K562 (cell line): ENCODE results near the gene PITPNB. TPM values are rescaled to one million over a fixed set of nuclear protein-coding genes. Genes with fewer than 3 reads are reported as not detected.

Experiments
- ATAC-seq: fragments of 200-7000 bp; cut with Tn5 transposase; 3 replicates; pipeline ENCODE4 v1.9.1; 2020; ENCODE audit warnings: moderate library complexity
- BruUV-seq: library from RNA; stranded (reverse); fragments of 400-500 nt; replicated peaks from 2 replicates; lab custom pipeline; 2021; lab: Mats Ljungman, UMichigan
- CTCF ChIA-PET: fragments of 300-600 bp; formaldehyde crosslinking; extraction: SDS; loops from one replicate; lab custom pipeline; 2021; ENCODE audit warnings: low intra/inter-chr PET ratio; lab: Yijun Ruan, JAX
- POLR2A ChIA-PET: fragments of 300-600, 350-650 bp; sonication (Branson Sonifier 250); formaldehyde crosslinking; extraction: SDS; loops from one replicate; lab custom pipeline; 2021; ENCODE audit warnings: antibody characterized with exemption, inconsistent platforms; lab: Yijun Ruan, JAX
- DNase-seq, 4 experiments: peaks; one replicate each; pipeline versions ENCODE4 v3.0.0 to v3.0.0-alpha.2; 2011 to 2018; ENCODE audit warnings: low spot score in 3 of 4, mixed read lengths in 3 of 4; ENCODE audit errors: extremely low read depth in 1 of 4
- FAIRE-seq: peaks from 2 replicates; lab custom pipeline; 2011; peaks lifted over from hg19 to GRCh38; lab: Jason Lieb, UNC
- H2AFZ ChIP-seq: 2 replicates; pipeline ENCODE4 v1.6.0; 2011; ENCODE audit warnings: low read depth, low read length, control low read depth, inconsistent platforms
- H3K27ac ChIP-seq: fragments of 200-600 bp; 3 replicates; pipeline ENCODE4 v1.8.0; 2011; ENCODE audit warnings: low read depth, mild to moderate bottlenecking, control low read depth, inconsistent platforms, low read length, moderate library complexity, mixed read lengths; ENCODE audit errors: extremely low read depth
- H3K27me3 ChIP-seq, 2 experiments: fragments of 300-600 bp in 1 of 2; 2 replicates in 1 of 2; 3 replicates in 1 of 2; pipeline versions ENCODE4 v1.6.0 to v1.8.0; 2011; ENCODE audit warnings: inconsistent platforms in 2 of 2, low read length in 2 of 2, mild to moderate bottlenecking in 1 of 2, mixed read lengths in 1 of 2, moderate library complexity in 1 of 2; ENCODE audit not compliant: control insufficient read depth in 2 of 2, insufficient read depth in 2 of 2
- H3K36me3 ChIP-seq: fragments of 300-600 bp; 3 replicates; pipeline ENCODE4 v1.8.0; 2011; ENCODE audit warnings: mild to moderate bottlenecking, low read length, inconsistent platforms; ENCODE audit not compliant: control insufficient read depth, insufficient read depth
- H3K4me1 ChIP-seq, 2 experiments: fragments of 200-600 bp in 1 of 2; replicated peaks in 1 of 2; 2 replicates in 1 of 2; 3 replicates in 1 of 2; pipeline versions ENCODE4 v1.5.1 to v1.8.0; 2011; ENCODE audit warnings: inconsistent platforms in 2 of 2, low read length in 2 of 2, mild to moderate bottlenecking in 1 of 2, mixed read lengths in 1 of 2, moderate library complexity in 1 of 2; ENCODE audit not compliant: control insufficient read depth in 2 of 2, insufficient read depth in 2 of 2
- H3K4me2 ChIP-seq: 2 replicates; pipeline ENCODE4 v1.6.1; 2011; ENCODE audit warnings: low read length, control low read depth, inconsistent platforms, mixed read lengths; ENCODE audit not compliant: insufficient read depth
- H3K4me3 ChIP-seq: fragments of 200-600 bp; sonication (generic), shearing (Covaris generic); 2 replicates; pipeline ENCODE4 v1.5.1; 2016; ENCODE audit warnings: control low read depth, inconsistent platforms
- H3K79me2 ChIP-seq: fragments of 200-600 bp; 3 replicates; pipeline ENCODE4 v1.8.0; 2011; ENCODE audit warnings: low read length, inconsistent platforms; ENCODE audit not compliant: control insufficient read depth, insufficient read depth
- H3K9ac ChIP-seq, 2 experiments: 2 replicates each; pipeline versions ENCODE4 v1.6.0 to v1.6.1; 2011; ENCODE audit warnings: low read depth in 2 of 2, low read length in 2 of 2, control low read depth in 1 of 2, inconsistent platforms in 1 of 2, mild to moderate bottlenecking in 1 of 2, mixed read lengths in 1 of 2; ENCODE audit not compliant: insufficient read depth in 1 of 2
- H3K9me1 ChIP-seq: one replicate; pipeline ENCODE4 v1.6.0; 2011; ENCODE audit warnings: inconsistent platforms, mild to moderate bottlenecking, low read length, moderate library complexity; ENCODE audit not compliant: control insufficient read depth, insufficient read depth
- H3K9me3 ChIP-seq: replicated peaks from 2 replicates; pipeline ENCODE4 v1.5.1; 2011; ENCODE audit warnings: low read depth, low read length, inconsistent platforms; ENCODE audit not compliant: control insufficient read depth, insufficient read depth
- H4K20me1 ChIP-seq: replicated peaks from 2 replicates; pipeline ENCODE4 v1.6.1; 2011; ENCODE audit warnings: low read length, inconsistent platforms, mixed read lengths; ENCODE audit not compliant: control insufficient read depth, insufficient read depth
- ARID1B ChIP-seq: fragments of 450-650 bp; IDR thresholded peaks from 2 replicates; pipeline ENCODE4 v1.6.1; 2016; ENCODE audit warnings: antibody characterized with exemption, mild to moderate bottlenecking, inconsistent platforms
- EP300 ChIP-seq: IDR thresholded peaks from 2 replicates; pipeline ENCODE4 v1.6.1; 2012; ENCODE audit warnings: low read length, improper control_type of control experiment
- FOXJ3 ChIP-seq: sonication (generic); formaldehyde crosslinking; IDR thresholded peaks from 2 replicates; pipeline ENCODE4 v1.4.0; 2020; ENCODE audit warnings: mild to moderate bottlenecking, missing genetic modification reagents
- MTF1 ChIP-seq: fragments of 250-450 bp; sonication (Bioruptor Pico); IDR thresholded peaks from 2 replicates; pipeline ENCODE4 v1.9.0; 2021; ENCODE audit warnings: moderate library complexity, mild to moderate bottlenecking, inconsistent platforms, borderline replicate concordance
- NFRKB ChIP-seq: fragments of 450-650 bp; IDR thresholded peaks from 2 replicates; pipeline ENCODE4 v1.6.1; 2016; ENCODE audit warnings: low read depth
- PPARD ChIP-seq: fragments of 250-450 bp; sonication (Bioruptor Pico); IDR thresholded peaks from 2 replicates; pipeline ENCODE4 v1.8.0; 2022; ENCODE audit warnings: inconsistent platforms, mild to moderate bottlenecking, moderate library complexity
- RBFOX2 ChIP-seq: fragments of 200-400 bp; formaldehyde crosslinking; IDR thresholded peaks from 2 replicates; pipeline ENCODE4 v1.6.1; 2017; ENCODE audit warnings: low read depth, mild to moderate bottlenecking, low read length, moderate library complexity
- TAF7 ChIP-seq: fragments of 450-650 bp; IDR thresholded peaks from 2 replicates; pipeline ENCODE4 v1.6.1; 2016; ENCODE audit warnings: missing genetic modification characterization, missing compliant biosample characterization
- TEAD4 ChIP-seq, 2 experiments: sonication (generic) in 1 of 2; formaldehyde crosslinking in 1 of 2; IDR thresholded peaks; 2 replicates each; pipeline versions ENCODE4 v1.6.1 to v1.8.0; 2012 to 2022; ENCODE audit warnings: borderline replicate concordance in 1 of 2, inconsistent platforms in 1 of 2, low read length in 1 of 2, mild to moderate bottlenecking in 1 of 2, missing genetic modification reagents in 1 of 2
- ZNF696 ChIP-seq: fragments of 250-450 bp; sonication (Bioruptor Pico); conservative IDR thresholded peaks from 2 replicates; pipeline ENCODE4 v1.4.0; 2020; ENCODE audit warnings: mild to moderate bottlenecking, moderate library complexity
- ZNF830 ChIP-seq: fragments of 250-450 bp; sonication (Bioruptor Pico); IDR thresholded peaks from 2 replicates; pipeline ENCODE4 v1.5.0; 2021; ENCODE audit warnings: mild to moderate bottlenecking
- WGBS: fragments of 100-300 bp; shearing (Covaris generic); methylation state at CpG from one replicate; pipeline ENCODE4 v1.1.6; 2016; ENCODE audit warnings: low coverage, mixed read lengths; ENCODE audit not compliant: insufficient coverage; ENCODE audit errors: missing lambda C conversion rate; 5-methylcytosine and 5-hydroxymethylcytosine counted together
- in situ Hi-C: fragments of 300-500 bp; cut with MboI; formaldehyde crosslinking; loops from 4 replicates; pipeline ENCODE4 v1.15.0; 2018; ENCODE audit warnings: inconsistent platforms, mixed read lengths
- intact Hi-C: fragments of 100-400 bp; cut with micrococcal nuclease; formaldehyde crosslinking; loops from 2 replicates; pipeline ENCODE4 v1.14.2; 2022
- polyA plus RNA-seq, 8 experiments: library from polyadenylated mRNA; depleted of rRNA in 4 of 8; stranded (reverse) in 5 of 8; unstranded in 3 of 8; fragments of >200 nt; fragmentation: Nextera tagmentation in 2 of 8; fragmentation: Illumina TruSeq in 1 of 8; extraction: Ambion mirVana in 2 of 8; extraction: Trizol in 1 of 8; gene quantifications; 2 replicates each; pipeline versions ENCODE4 v1.2.1 to v1.2.3, GENCODE V29; 2011 to 2014; ENCODE audit warnings: inconsistent platforms in 1 of 8, missing spikeins in 1 of 8
- total RNA-seq, 7 experiments: library from RNA; depleted of rRNA in 6 of 7; stranded (reverse); fragments of >200 nt in 6 of 7; fragmentation: Illumina TruSeq in 2 of 7; extraction: Trizol in 2 of 7; gene quantifications; 2 replicates each; pipeline versions ENCODE4 v1.2.1 to v1.2.3, GENCODE V29; 2011 to 2021; ENCODE audit warnings: low replicate concordance in 1 of 7
- TF ChIP-seq, protein P1 (sequence below): fragments of 450-650 bp; IDR thresholded peaks from one replicate; pipeline ENCODE4 v1.6.1; 2018; ENCODE audit warnings: mild to moderate bottlenecking, moderate library complexity; ENCODE audit not compliant: partially characterized antibody

Gene PITPNB
- total and polyA plus RNA-seq, 9 of the 15 experiments (the other 6 are each of a cell fraction or from before 2014, with no cell fraction given): 13.1 to 52.4 (median 34.7) TPM

DNA sequence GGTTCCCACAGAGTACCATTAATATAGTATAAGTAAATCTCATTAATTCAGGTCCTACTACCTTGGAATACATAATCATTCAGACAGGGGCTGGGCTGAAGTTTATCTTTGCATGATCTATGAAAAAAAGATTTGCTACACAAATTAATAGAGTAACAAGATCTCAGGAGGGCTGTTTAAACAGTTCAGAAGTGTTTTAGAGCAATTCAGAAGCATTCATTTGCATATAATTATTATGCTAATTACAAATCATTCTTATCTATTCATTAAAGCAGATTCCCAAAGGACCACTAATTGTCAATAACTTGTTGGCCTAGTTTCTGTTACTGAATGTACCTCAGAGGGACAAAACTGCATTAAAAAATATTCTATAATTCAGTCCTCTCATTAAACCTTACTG is 40.5 kb downstream of the PITPNB start (continued):
- TF ChIP-seq RBFOX2: no peak
- TF ChIP-seq EP300: no peak
- TF ChIP-seq NFRKB: no peak
- no peak for TF ChIP-seq MTF1
- TF ChIP-seq, protein P1, sequence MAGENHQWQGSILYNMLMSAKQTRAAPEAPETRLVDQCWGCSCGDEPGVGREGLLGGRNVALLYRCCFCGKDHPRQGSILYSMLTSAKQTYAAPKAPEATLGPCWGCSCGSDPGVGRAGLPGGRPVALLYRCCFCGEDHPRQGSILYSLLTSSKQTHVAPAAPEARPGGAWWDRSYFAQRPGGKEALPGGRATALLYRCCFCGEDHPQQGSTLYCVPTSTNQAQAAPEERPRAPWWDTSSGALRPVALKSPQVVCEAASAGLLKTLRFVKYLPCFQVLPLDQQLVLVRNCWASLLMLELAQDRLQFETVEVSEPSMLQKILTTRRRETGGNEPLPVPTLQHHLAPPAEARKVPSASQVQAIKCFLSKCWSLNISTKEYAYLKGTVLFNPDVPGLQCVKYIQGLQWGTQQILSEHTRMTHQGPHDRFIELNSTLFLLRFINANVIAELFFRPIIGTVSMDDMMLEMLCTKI: no peak
- TF ChIP-seq PPARD (CRISPR knock-in tag): no peak
- no peak for TF ChIP-seq FOXJ3 (CRISPR knock-in tag)

DNA sequence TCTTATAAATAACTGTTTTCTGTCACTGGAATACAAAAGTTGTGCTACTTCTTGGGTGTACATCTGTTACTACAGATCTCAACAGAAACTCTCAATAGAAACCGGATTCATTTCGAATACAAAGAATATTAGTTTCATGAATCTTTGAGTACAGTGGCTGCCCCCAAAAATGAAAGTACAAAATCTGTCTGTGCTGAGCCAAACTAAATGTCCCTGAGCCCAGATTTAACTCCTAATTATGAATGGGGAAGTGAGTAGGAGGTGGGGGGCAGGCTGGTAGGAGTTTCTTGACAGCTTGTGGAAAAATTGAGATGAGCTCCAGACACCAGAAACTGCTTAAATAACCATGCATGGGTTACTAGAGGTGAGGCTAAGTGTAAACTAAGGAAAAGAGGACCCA is 41.6 kb downstream of the PITPNB start:
- no peak overlapping the region for H3K4me2 ChIP-seq
- no peak for FAIRE-seq
- no peak for DNase-seq

More for the DNA sequence above, 41.6 kb downstream of the PITPNB start:
- in situ Hi-C loops: loop anchor here (25.0 kb wide), 1 partner anchor 710 kb away; no protein-coding TSS in a partner anchor
- H3K4me1 ChIP-seq: no peaks in the 10 kb centered on the region
- H3K27ac ChIP-seq: no peak overlapping the region
- no peaks in the 10 kb centered on the region for H4K20me1 ChIP-seq
- no peaks in the 10 kb centered on the region for H3K9me1 ChIP-seq
- peaks cover 37% of the 10 kb centered on the region for H3K36me3 ChIP-seq
- peaks cover 31% of the 10 kb centered on the region for H3K79me2 ChIP-seq
- ChIA-PET CTCF (no interaction called here), POLR2A (no interaction called here)
- no peaks in the 10 kb centered on the region for H3K27me3 ChIP-seq
- H3K9me3 ChIP-seq: no peaks in the 10 kb centered on the region
- no peak for ATAC-seq
- H3K9ac ChIP-seq: no peak overlapping the region
- H2AFZ ChIP-seq: no peak overlapping the region
- no peak overlapping the region for H3K4me3 ChIP-seq
- intact Hi-C loops: no loop called here
- TF ChIP-seq ARID1B: no peak
- TF ChIP-seq ZNF696: no peak
- TF ChIP-seq TEAD4 (IDR thresholded peaks at IDR 0.05; ENCODE audit: low read length): no peak
- no peak for TF ChIP-seq TEAD4 (CRISPR knock-in tag; IDR thresholded peaks at IDR 0.05; ENCODE audit: borderline replicate concordance)
- TF ChIP-seq TAF7 (tag): no peak
- no peak for TF ChIP-seq ZNF830 (CRISPR knock-in tag)
- BruUV-seq: no TSS peak
- 94% methylated on average over 2 of the region's 2 CpGs for WGBS
